Iris pigment epithelial cell (primary cell): ENCODE measurements around the gene AKAP8L.
A peak's percentile ranks its signal among the peaks of the same experiment; 100 is the strongest.

Experiments used
- DNase-seq: peaks from one replicate; pipeline ENCODE4 v3.0.0-alpha.2; 2011; ENCODE audit warnings: low read depth

AKAP8L gene

GRCh38 chr19:15418579-15419412, at the start of gene AKAP8L:
AKAP8L (minus strand) TSS chr19:15418988; CDS start chr19:15418923, 65 bp downstream.
- peak; percentile 100 for DNase-seq

- DNase-seq = no peak
Measured at GRCh38 chr19:15467734-15468214, 49.0 kb upstream of the AKAP8L start.

GRCh38 chr19:15466851-15467733, 48.3 kb upstream of the AKAP8L start:
- peak; percentile 96 for DNase-seq

- DNase-seq = peak; percentile 63
Measured at GRCh38 chr19:15464394-15465385, 45.9 kb upstream of the AKAP8L start, which contains the start of gene RASAL3. RASAL3 (minus strand) TSS chr19:15464544; CDS start chr19:15464358, 186 bp downstream.

- DNase-seq = no peak
Measured at GRCh38 chr19:15463861-15464371, 45.1 kb upstream of the AKAP8L start.

- DNase-seq = no peak
Measured at GRCh38 chr19:15461694-15462093, 42.9 kb upstream of the AKAP8L start.

GRCh38 chr19:15457701-15458484, 39.1 kb upstream of the AKAP8L start:
- no peak for DNase-seq

GRCh38 chr19:15456871-15457700, 38.3 kb upstream of the AKAP8L start:
- DNase-seq = no peak

- no peak for DNase-seq
Measured at GRCh38 chr19:15456441-15456840, 37.7 kb upstream of the AKAP8L start.

- no peak for DNase-seq
Measured at GRCh38 chr19:15455996-15456395, 37.2 kb upstream of the AKAP8L start.

GRCh38 chr19:15453906-15454860, 35.4 kb upstream of the AKAP8L start:
- DNase-seq = no peak

GRCh38 chr19:15453091-15453578, 34.3 kb upstream of the AKAP8L start:
- DNase-seq = no peak

GRCh38 chr19:15452111-15453047, 33.6 kb upstream of the AKAP8L start:
- peak; percentile 92 for DNase-seq

- DNase-seq = no peak
Measured at GRCh38 chr19:15450528-15450890, 31.7 kb upstream of the AKAP8L start.

GRCh38 chr19:15449620-15450527, 31.1 kb upstream of the AKAP8L start, which contains the start of gene WIZ:
WIZ (minus strand) TSS chr19:15449956; CDS start chr19:15448307, 1,649 bp downstream.
- DNase-seq = peak; percentile 72
